ENCODE measurements around the gene IL19.

DNA sequence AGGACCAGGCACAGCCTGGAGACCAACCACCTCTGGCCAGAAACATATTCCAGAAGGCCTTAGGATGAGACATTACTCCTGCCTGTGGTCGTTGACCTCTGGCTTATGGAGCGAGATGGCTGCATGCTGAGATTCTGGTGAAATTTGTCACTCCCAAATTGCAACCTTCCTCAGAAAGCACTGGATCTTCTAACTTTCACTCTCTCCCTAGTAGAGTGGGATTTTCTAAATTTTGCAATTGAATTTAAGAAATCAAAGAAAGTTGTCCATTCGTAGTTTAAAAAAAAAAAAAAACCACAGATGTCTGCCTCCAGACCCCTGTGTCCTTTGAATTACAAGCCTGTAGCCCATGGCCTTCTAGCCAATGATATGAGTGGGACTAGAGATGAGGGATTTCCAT is 30.3 kb downstream of the IL19 start:
- TF ChIP-seq, protein P1, sequence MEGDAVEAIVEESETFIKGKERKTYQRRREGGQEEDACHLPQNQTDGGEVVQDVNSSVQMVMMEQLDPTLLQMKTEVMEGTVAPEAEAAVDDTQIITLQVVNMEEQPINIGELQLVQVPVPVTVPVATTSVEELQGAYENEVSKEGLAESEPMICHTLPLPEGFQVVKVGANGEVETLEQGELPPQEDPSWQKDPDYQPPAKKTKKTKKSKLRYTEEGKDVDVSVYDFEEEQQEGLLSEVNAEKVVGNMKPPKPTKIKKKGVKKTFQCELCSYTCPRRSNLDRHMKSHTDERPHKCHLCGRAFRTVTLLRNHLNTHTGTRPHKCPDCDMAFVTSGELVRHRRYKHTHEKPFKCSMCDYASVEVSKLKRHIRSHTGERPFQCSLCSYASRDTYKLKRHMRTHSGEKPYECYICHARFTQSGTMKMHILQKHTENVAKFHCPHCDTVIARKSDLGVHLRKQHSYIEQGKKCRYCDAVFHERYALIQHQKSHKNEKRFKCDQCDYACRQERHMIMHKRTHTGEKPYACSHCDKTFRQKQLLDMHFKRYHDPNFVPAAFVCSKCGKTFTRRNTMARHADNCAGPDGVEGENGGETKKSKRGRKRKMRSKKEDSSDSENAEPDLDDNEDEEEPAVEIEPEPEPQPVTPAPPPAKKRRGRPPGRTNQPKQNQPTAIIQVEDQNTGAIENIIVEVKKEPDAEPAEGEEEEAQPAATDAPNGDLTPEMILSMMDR (IDR thresholded peaks at IDR 0.05): no peak
- TF ChIP-seq SMAD4 (CRISPR knock-in tag; IDR thresholded peaks at IDR 0.05) (no peak), ESRRA (CRISPR knock-in tag; IDR thresholded peaks at IDR 0.05; ENCODE audit: borderline replicate concordance) (no peak)

All from WTC11 (cell line).